Tibial nerve (tissue), 4 donors: ENCODE data around the gene NOTCH1.

Experiments
- EP300 ChIP-seq, 2 donors: sonication (generic); formaldehyde crosslinking; IDR thresholded peaks; one replicate each; pipeline ENCODE4 v1.6.1; 2017; ENCODE audit warnings: antibody characterized with exemption in 2 of 2, mild to moderate bottlenecking in 1 of 2
- POLR2A ChIP-seq, 2 donors: fragments of 450-650 bp; IDR thresholded peaks; one replicate each; pipeline ENCODE4 v1.6.1; 2017; ENCODE audit warnings: antibody characterized with exemption in 2 of 2, mild to moderate bottlenecking in 2 of 2, moderate library complexity in 2 of 2
- TF ChIP-seq, protein P1 (sequence below), 5 experiments: fragments of 200-600 bp in 3 of 5; fragments of 450-650 bp in 2 of 5; sonication (generic) in 3 of 5; IDR thresholded peaks; one replicate each; pipeline ENCODE4 v1.5.1; 2016 to 2019; ENCODE audit warnings: antibody characterized with exemption in 5 of 5, mild to moderate bottlenecking in 3 of 5, moderate library complexity in 2 of 5

DNA sequence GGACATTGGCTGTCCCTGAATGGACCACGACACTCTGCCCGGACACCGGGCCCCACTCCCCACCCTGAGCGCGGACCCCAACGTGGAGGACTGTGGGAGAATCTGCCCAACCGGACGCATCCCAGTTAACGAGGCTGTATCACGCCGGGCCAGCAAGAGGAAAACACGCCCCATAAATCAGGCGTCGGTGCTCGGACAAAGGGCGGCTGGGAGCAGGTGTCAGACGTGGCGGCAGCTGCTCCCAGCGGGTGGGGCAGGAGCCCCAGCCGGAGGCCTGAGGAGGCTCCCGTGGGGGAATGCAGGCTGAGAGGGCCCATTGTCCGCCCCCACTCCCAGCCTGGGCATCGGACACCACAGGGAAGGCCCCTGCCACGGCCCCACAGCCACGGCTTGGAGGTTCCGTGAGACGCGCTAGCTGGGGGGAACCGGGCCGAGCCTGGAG lies 19.2 kb downstream of the NOTCH1 start:
- TF ChIP-seq, protein P1, sequence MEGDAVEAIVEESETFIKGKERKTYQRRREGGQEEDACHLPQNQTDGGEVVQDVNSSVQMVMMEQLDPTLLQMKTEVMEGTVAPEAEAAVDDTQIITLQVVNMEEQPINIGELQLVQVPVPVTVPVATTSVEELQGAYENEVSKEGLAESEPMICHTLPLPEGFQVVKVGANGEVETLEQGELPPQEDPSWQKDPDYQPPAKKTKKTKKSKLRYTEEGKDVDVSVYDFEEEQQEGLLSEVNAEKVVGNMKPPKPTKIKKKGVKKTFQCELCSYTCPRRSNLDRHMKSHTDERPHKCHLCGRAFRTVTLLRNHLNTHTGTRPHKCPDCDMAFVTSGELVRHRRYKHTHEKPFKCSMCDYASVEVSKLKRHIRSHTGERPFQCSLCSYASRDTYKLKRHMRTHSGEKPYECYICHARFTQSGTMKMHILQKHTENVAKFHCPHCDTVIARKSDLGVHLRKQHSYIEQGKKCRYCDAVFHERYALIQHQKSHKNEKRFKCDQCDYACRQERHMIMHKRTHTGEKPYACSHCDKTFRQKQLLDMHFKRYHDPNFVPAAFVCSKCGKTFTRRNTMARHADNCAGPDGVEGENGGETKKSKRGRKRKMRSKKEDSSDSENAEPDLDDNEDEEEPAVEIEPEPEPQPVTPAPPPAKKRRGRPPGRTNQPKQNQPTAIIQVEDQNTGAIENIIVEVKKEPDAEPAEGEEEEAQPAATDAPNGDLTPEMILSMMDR (IDR thresholded peaks at IDR 0.05), result no peak
- TF ChIP-seq EP300 (IDR thresholded peaks at IDR 0.05) (no peak), POLR2A (IDR thresholded peaks at IDR 0.05) (no peak)
